GM18511 (cell line): ENCODE measurements around the gene CNDP2.
"Not testable (repeated sequence)": the region's sequence is repeated elsewhere in the genome, so short reads cannot be mapped to it uniquely, and the experiment has no call there.

ENCODE experiments used
- ATAC-seq: cut with Tn5 transposase; IDR thresholded peaks from one replicate; pipeline ENCODE4 v1.9.1; 2021; ENCODE audit warnings: mild to moderate bottlenecking, moderate library complexity; ENCODE audit not compliant: unreplicated experiment

The CNDP2 gene

DNA sequence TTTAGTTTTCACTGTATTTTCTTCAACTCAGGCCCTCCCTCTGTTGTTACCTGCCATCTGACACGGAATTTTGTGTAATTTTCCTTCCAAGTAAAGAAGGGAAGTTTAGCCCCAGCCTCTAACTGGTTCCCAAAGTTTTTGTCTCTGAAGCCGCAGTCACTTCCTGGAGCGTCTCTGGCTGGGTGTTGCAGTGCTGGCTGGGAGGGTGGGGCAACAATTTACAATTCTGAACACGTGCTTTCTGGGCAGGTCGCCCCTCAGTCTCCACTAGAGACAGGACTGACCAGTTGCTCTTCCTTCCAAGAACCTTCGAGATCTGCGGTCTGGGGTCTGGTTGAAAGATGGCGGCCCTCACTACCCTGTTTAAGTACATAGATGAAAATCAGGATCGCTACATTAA is 3.5 kb downstream of the CNDP2 start:
- ATAC-seq, result peak; percentile 42

- no peak for ATAC-seq
Observed at GRCh38 chr18:74500372-74500771, 4.2 kb downstream of the CNDP2 start.

GRCh38 chr18:74500774-74501173 is 4.6 kb downstream of the CNDP2 start:
- not testable (repeated sequence) for ATAC-seq

DNA sequence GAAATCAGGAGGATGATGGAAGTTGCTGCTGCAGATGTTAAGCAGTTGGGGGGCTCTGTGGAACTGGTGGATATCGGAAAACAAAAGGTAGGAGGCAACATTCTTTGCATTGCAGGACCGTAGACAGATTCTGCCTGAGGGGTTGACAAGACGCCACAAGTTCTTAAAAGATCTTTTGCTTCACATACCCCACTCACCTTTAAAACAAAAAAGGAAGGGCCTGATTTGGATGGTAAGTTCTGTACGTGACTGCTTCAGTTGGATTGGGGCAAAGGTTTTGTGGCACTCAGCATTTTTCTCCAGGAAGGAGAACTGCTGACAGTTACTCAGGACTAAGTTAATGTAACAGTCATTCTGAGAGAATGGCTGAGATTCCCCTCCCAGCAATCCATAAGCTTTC is 5.2 kb downstream of the CNDP2 start:
- ATAC-seq, result no peak

DNA sequence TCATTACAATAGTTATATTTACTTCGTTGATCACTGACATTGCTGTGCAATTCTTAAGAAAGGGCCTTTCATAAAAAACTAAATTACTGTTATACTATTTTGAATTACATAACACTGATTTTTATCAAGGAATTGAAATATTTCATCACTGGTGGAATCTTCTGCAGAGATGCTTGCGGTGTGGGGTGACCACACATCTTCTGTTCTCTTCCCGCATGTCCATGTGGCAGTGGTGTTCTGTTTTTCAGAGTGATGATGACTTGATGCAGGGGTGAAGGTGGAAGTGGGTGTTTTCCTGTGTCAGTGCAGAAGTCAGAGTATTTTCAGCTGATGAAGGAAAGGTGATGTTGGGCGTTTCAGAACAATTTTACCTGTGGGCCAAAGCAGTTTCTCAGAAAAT is 7.0 kb downstream of the CNDP2 start:
- ATAC-seq, result no peak

- no peak for ATAC-seq
Observed at GRCh38 chr18:74505776-74506175, 9.6 kb downstream of the CNDP2 start.

- no peak for ATAC-seq
Observed at GRCh38 chr18:74506448-74507084, 10.4 kb downstream of the CNDP2 start.

- ATAC-seq, result no peak
Observed at GRCh38 chr18:74507097-74507881, 11.1 kb downstream of the CNDP2 start.

DNA sequence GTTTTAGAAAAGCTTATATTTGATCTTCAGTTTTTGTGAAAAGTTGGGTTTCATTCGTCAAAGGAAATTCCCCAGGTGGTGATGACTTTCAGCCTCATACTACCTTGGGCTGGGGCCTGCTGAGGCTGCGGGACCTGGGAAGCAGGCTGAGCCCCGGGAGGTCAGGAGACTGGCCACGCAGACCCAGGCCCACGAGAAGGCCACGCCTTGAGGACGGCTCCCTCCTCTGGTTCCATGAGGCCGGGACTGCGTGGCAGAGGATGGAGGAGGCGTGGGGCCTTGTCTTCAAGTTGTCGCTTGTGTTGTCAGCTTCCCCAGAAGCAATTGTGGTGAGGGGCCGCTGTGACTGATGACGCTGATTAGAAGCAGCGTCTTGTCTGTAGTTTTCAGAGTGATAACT is 11.8 kb downstream of the CNDP2 start:
- no peak for ATAC-seq

DNA sequence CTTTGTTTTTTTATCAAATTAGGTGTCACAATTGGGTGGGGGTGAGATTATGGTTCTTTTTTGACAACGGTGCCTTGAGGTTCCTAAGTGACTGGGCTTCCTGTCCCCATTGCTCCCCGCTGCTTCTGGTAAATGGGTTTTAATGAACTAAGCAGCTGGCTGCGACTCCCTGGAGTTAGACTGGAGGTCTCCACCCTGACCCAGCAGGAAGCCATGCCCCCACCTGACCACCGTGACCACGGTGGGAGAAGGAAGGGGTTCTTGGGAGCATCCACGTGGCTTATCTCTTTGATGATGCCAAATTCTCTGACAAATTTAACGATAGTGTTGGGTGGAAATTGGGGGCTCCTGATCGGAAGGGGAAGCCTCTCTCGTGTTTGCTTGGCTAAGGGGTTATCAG is 12.2 kb downstream of the CNDP2 start:
- no peak for ATAC-seq

- no peak for ATAC-seq
Observed at GRCh38 chr18:74508821-74509225, 12.7 kb downstream of the CNDP2 start.

GRCh38 chr18:74509856-74510769 is 13.9 kb downstream of the CNDP2 start:
- no peak for ATAC-seq

DNA sequence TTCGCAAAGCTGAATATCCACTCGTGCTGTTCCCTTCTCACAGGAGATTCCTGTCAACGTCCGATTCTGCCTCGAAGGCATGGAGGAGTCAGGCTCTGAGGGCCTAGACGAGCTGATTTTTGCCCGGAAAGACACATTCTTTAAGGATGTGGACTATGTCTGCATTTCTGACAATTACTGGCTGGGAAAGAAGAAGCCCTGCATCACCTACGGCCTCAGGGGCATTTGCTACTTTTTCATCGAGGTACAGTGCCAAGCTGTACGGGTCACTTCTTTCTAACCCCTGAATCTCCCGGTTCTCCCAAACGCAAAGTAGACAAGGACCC is 14.6 kb downstream of the CNDP2 start:
- no peak for ATAC-seq

DNA sequence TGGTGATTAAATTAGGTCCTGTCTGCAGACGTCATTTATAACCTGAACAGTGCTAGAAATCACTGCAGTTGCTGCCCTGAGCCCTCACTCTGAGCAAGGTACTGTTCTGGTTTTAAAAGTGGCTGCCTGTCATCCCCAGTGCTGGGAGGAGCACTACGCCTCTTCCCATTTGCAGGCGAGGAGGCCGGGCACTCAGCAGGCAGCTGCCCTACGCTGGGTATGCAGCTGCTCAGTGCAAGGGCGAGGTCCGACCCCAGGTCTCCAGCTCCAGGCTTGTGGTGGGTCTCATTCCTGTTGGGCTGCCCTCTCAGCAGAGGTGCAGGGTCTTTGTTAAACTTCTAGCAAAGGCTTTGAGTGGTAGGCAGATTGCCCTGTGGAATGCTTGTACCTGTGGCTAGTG is 15.7 kb downstream of the CNDP2 start:
- no peak for ATAC-seq

DNA sequence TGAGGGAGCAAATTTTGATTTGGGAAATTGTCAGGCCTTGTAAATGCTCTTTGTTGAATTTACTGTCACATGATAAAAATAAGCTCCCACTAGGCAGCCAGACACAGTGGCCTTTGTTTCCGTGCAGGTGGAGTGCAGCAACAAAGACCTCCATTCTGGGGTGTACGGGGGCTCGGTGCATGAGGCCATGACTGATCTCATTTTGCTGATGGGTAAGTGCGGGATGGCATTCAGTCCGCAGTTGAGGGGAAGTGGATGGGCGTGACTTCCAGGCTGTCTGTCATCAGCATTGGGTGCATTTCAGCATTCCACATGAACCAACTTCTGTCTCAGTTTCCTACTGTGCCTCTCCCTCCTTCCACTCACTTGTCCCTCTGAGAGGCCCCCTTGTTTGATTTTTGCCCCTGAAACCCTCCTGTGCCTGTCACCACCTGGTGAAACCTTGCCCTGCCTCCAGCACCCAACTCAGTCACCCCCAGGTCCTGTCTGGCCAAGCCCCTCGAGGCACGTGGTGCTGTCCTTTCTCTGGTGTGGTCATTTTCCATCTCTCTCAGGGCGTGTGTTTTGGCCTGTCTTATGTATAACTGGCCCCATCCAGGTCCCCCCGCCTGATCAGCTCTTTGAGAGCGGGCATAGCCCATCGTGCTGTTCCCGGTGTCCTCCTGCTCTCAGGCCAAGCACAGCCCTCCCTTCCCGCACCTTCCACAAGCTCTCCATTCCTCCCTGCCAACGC is 16.3 kb downstream of the CNDP2 start:
- ATAC-seq, result no peak

DNA sequence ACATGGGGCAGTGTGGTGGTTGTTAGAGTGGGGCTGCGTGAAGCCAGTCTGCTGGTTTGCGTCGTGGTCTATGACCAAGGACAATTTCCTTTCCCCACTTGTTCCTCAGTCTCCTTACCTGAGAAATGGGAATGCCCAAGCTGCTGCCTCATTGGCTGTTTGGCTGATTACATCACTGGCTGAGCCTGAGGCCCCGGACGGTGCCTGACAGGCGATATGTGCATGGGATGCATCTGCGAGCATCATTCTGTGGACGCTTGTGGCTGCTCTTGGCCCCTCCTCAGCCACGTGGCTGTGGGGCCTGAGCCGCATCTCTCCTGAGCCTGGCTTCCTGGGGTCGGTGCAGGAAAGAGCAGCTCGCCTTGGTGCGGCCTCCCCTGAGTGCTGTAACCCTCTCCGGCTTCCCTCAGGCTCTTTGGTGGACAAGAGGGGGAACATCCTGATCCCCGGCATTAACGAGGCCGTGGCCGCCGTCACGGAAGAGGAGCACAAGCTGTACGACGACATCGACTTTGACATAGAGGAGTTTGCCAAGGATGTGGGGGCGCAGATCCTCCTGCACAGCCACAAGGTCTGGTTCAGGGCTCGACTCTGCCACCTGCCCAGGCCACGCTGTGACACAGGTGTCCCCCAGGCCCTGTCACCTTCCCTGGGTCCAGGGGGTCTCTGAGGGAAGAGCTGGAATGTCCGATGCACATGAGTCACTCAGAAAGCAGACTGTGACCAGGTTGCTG is 17.2 kb downstream of the CNDP2 start:
- ATAC-seq, result no peak

DNA sequence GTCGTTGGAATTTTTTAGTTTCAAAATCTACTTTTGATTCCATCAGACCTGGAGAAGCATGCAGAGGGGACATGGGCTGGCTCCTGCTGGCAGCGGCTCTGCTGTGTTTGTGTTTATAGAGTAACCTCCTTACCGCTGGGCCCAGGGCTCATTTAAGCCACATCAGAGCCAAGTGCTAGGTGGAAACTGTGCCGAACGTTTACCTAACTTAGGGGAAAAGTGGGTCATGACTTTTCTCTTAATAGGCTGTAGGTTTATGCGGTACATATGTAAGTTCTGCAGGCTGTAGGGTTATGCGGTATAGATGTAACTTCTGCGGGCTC is 17.7 kb downstream of the CNDP2 start:
- no peak for ATAC-seq

DNA sequence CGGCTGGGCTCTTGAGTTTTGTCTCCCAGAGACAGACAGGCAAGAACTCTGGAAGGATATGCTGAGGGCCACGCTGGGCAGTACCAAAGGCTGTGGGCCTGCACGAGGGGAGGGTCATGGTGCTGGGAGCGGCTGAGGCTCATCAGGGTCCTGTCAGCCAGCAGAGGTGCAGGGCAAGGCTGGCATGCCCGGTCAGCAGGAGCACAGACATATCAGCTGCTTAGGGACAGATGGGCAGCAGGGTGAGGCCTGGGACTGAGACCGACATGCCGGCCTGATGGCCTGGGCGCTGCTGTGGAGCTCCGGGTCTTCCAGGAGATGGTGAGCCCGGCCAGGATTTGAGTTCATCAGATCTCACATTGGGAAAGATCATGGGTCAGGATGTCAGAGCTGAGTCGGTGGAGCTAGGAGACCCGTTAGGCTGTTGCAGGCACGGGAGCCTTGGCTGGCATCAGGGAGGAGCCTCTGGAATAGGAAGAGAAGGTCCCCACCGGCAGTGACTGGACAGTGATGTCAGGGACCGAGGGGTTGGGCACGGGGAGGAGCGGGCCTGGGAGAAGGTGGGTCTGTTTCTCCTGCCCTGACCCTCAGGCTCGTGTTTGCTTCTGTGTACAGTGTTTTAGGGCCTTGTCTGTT is 18.8 kb downstream of the CNDP2 start:
- ATAC-seq, result no peak

DNA sequence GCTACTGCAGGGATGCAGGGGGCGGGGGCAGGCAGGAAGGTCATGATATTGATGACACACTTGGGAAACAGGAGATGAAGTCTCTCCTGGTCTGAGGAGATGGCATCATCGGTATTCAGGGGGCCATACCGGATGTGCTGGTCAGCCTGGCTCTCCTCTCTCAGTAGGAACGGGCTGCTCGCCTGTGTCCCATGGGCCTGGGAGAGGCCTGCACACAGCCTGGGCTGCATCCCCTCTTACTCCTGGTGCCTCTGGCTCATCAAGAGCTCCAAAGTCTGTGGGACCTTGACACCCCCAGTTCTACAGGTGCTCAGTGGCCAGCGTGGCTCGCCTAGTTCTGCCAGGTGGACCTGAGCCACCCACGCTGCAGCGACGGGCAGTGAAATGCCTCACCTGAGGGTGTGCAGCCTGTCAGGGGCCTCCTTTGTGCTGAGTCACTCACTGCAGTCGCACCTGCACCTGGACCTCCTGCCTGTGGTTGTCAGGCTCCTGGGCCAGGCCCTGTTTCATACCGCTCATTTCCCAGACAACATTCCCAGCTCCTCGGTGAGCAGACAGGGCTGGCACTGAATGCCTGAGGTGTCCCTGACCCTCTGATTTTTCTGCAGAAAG is 19.6 kb downstream of the CNDP2 start:
- no peak for ATAC-seq
